ENCODE results near the gene HELLS.

Gene HELLS

GRCh38 chr10:94578790-94579189 lies 33.2 kb downstream of the HELLS start:
- TF ChIP-seq, protein P1, sequence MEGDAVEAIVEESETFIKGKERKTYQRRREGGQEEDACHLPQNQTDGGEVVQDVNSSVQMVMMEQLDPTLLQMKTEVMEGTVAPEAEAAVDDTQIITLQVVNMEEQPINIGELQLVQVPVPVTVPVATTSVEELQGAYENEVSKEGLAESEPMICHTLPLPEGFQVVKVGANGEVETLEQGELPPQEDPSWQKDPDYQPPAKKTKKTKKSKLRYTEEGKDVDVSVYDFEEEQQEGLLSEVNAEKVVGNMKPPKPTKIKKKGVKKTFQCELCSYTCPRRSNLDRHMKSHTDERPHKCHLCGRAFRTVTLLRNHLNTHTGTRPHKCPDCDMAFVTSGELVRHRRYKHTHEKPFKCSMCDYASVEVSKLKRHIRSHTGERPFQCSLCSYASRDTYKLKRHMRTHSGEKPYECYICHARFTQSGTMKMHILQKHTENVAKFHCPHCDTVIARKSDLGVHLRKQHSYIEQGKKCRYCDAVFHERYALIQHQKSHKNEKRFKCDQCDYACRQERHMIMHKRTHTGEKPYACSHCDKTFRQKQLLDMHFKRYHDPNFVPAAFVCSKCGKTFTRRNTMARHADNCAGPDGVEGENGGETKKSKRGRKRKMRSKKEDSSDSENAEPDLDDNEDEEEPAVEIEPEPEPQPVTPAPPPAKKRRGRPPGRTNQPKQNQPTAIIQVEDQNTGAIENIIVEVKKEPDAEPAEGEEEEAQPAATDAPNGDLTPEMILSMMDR (IDR thresholded peaks at IDR 0.05; ENCODE audit: extremely low read depth, missing control alignments), result no peak
- DNase-seq (ENCODE audit: low spot score), result no peak

DNA sequence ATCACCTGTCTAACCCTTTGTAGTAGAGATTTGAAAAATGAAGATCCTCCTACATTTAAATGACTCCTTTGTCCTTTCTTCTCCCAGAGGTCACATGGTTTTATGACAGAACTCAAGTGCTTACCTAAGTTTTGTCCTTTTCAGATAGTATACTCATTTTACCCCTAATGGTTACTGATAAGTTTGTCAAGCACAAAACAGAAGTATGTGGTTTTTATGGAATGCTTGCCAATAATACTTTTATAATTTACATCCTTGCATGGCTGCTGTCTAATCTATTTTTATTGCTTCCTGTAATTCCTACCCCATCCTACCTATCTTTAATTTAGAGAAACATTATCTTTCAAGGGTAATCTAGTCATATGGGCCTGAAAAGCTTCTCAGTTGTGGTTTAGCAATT lies 37.5 kb downstream of the HELLS start:
- no peak for DNase-seq (ENCODE audit: low spot score)
- TF ChIP-seq, protein P1 (IDR thresholded peaks at IDR 0.05; ENCODE audit: extremely low read depth, missing control alignments), result no peak

DNA sequence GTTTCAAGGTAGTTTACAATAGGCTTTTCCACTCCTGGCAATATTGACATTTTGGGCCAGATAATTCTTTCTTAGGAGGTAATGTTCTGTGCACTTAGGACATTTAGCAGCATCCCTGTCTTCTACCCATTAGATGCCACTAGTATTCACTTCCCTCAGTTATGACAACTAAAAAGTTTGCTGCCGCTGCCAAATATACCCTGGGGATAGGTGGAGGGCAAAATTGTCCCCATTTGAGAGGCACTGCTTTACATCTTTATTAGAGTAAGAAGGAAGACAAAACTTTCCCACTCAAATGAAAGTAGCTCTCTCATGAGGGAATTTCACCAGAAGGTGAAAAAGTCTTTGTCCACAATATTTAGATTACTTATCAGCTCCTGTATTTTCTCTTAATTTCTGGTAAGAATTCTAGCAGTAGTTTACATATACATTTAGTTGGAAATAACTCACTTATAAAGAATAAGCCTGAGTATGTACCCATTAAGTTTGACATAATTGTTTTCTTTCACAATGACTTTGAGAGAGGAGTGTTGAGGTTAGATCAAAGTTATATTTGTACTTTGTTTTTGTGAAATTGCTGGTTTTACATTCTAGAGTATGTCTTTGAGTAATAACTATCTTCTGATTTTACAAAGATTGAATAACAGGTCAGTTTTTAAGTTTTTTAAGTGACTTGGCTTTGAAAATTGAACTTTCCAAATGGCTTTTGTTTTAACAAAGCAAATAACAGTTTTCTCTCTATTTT lies 46.0 kb downstream of the HELLS start:
- peak; percentile 29 for DNase-seq (ENCODE audit: low spot score)
- TF ChIP-seq, protein P1 (IDR thresholded peaks at IDR 0.05; ENCODE audit: extremely low read depth, missing control alignments), result no peak

DNA sequence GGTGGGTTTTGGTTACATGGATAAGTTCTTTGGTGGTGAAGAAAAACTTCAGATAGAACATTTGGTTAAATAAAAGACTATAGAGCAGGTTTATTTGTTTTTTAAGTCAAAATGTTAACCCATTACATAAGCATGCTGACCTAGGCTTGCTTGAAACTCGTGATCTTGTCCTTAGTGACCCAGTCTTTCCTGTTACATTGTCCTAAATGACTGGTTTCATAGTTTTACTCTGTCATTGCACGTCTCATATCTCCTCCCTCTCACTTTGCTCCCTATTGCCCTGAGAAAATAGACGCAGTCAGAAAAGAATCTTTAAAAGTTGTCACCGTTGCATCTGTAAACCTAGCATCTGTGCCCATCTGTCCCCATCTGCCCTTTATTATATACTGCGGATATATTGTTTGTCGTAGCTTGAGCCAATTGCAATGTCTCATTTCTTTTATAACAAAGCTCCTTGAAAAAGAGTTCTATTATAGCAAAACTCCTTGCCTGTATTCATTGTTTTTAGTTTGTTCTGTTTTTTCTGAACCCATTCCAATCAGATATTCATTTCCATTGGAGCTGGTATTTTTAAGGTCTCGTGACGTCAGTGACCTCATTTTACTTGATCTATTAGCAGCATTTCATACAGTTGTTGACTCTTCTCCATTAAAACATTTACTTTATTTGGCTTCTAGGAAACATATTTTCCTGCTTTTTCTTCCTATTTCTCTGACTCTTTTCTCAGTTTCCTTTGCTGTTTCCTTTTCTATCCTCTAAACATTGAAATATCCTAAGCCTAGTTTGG lies 57.3 kb downstream of the HELLS start:
- DNase-seq (ENCODE audit: low spot score), result no peak
- TF ChIP-seq, protein P1 (IDR thresholded peaks at IDR 0.05; ENCODE audit: extremely low read depth, missing control alignments), result no peak

GRCh38 chr10:94607111-94607510 lies 61.5 kb downstream of the HELLS start:
- DNase-seq (ENCODE audit: low spot score), result peak; percentile 51
- TF ChIP-seq, protein P1 (IDR thresholded peaks at IDR 0.05; ENCODE audit: extremely low read depth, missing control alignments), result no peak

GRCh38 chr10:94608559-94608958 lies 63.0 kb downstream of the HELLS start:
- DNase-seq (ENCODE audit: low spot score), result no peak
- TF ChIP-seq, protein P1 (IDR thresholded peaks at IDR 0.05; ENCODE audit: extremely low read depth, missing control alignments), result no peak

DNA sequence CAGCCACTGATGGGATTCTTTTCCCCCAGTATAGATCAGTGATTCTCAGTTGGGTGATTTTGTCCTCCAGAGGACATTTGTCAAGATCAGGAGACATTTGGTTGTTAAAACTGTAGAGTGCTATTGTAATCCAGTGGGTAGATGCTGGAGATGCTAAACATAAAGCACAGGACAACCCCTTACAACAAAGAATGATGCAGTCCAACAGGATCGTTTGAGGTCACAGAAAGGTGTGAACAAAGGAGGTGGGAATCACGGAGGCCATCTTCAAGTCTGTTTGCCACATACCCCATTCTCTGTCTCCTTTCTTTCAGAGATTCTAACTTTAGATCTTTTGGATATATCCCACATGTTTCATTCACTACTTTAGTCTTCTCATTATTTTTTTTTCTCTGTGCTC lies 69.0 kb downstream of the HELLS start:
- TF ChIP-seq, protein P1 (IDR thresholded peaks at IDR 0.05; ENCODE audit: extremely low read depth, missing control alignments), result no peak

More for the DNA sequence above, 69.0 kb downstream of the HELLS start:
- no peak for DNase-seq (ENCODE audit: low spot score)
